OCI-LY7 (cell line): ENCODE data around the gene CLK2. TPM values are rescaled to one million over a fixed set of nuclear protein-coding genes. Genes with fewer than 3 reads are reported as not detected.

Experiments used
- BruUV-seq: library from RNA; stranded (reverse); fragments of 400-500 nt; replicated peaks from 2 replicates; lab custom pipeline; 2021; lab: Mats Ljungman, UMichigan
- CTCF ChIA-PET: fragments of 300-600 bp; sonication (Branson Sonifier 250); formaldehyde crosslinking; loops from one replicate; lab custom pipeline; 2022; ENCODE audit warnings: antibody characterized with exemption; ENCODE audit not compliant: unreplicated experiment; lab: Charles Lee
- POLR2A ChIA-PET: fragments of 300-600 bp; sonication (Branson Sonifier 250); formaldehyde crosslinking; loops from one replicate; lab custom pipeline; 2022; ENCODE audit warnings: antibody characterized with exemption; lab: Charles Lee
- DNase-seq: peaks from one replicate; pipeline ENCODE4 v3.0.0-alpha.2; 2015; ENCODE audit warnings: low spot score
- H2AFZ ChIP-seq: fragments of 200-600 bp; sonication (generic), shearing (Covaris generic); 2 replicates; pipeline ENCODE4 v1.6.1; 2014; ENCODE audit warnings: mild to moderate bottlenecking, antibody characterized with exemption, low read length, moderate library complexity
- H3K27ac ChIP-seq: fragments of 200-600 bp; sonication (generic); 2 replicates; pipeline ENCODE4 v1.5.1; 2014; ENCODE audit warnings: mixed run types, low read depth, mild to moderate bottlenecking, moderate library complexity, low read length, inconsistent platforms; ENCODE audit not compliant: poor library complexity, severe bottlenecking
- H3K36me3 ChIP-seq: fragments of 200-600 bp; sonication (generic); 2 replicates; pipeline ENCODE4 v1.6.1; 2014; ENCODE audit warnings: mild to moderate bottlenecking, antibody characterized with exemption, low read length, moderate library complexity, mixed read lengths; ENCODE audit not compliant: insufficient read depth
- H3K4me1 ChIP-seq: fragments of 200-600 bp; sonication (generic); 2 replicates; pipeline ENCODE4 v1.5.1; 2014; ENCODE audit warnings: mild to moderate bottlenecking, low read length; ENCODE audit not compliant: insufficient read depth, poor library complexity, severe bottlenecking
- H3K4me2 ChIP-seq: fragments of 200-600 bp; sonication (generic); 2 replicates; pipeline ENCODE4 v1.6.1; 2014; ENCODE audit warnings: mild to moderate bottlenecking, low read length
- H3K4me3 ChIP-seq: fragments of 200-600 bp; sonication (generic); 2 replicates; pipeline ENCODE4 v1.5.1; 2014; ENCODE audit warnings: mild to moderate bottlenecking, low read depth, low read length; ENCODE audit not compliant: poor library complexity, severe bottlenecking
- H3K79me2 ChIP-seq: fragments of 200-600 bp; sonication (generic); 2 replicates; pipeline ENCODE4 v1.6.1; 2016; ENCODE audit warnings: low read depth, mild to moderate bottlenecking, low read length, moderate library complexity, mixed read lengths; ENCODE audit not compliant: insufficient read depth
- H3K9me2 ChIP-seq: fragments of 200-600 bp; sonication (generic); 2 replicates; pipeline ENCODE4 v1.6.1; 2016; ENCODE audit warnings: mild to moderate bottlenecking, low read length, mixed read lengths; ENCODE audit not compliant: insufficient read depth
- H3K9me3 ChIP-seq: fragments of 200-600 bp; sonication (generic); 2 replicates; pipeline ENCODE4 v1.6.1; 2014; ENCODE audit warnings: mild to moderate bottlenecking, mixed run types, low read length, mixed read lengths
- H4K20me1 ChIP-seq: fragments of 200-600 bp; sonication (generic); 2 replicates; pipeline ENCODE4 v1.6.1; 2014; ENCODE audit warnings: mild to moderate bottlenecking, antibody characterized with exemption, low read length, moderate library complexity, mixed read lengths; ENCODE audit not compliant: insufficient read depth
- CTCF ChIP-seq: fragments of 200-600 bp; sonication (generic); conservative IDR thresholded peaks from 2 replicates; pipeline ENCODE4 v1.5.1; 2014; ENCODE audit warnings: mild to moderate bottlenecking, antibody characterized with exemption, low read length, moderate library complexity, mixed read lengths
- EZH2phosphoT487 ChIP-seq: fragments of 200-600 bp; sonication (generic); IDR thresholded peaks from 2 replicates; pipeline ENCODE4 v1.6.1; 2018; ENCODE audit warnings: low read depth, borderline replicate concordance, mild to moderate bottlenecking, mixed run types, antibody characterized with exemption, low read length, moderate library complexity, mixed read lengths
- intact Hi-C: fragments of 100-400 bp; cut with micrococcal nuclease; formaldehyde crosslinking; loops from one replicate; pipeline ENCODE4 v1.10.0; 2022; ENCODE audit not compliant: unreplicated experiment
- total RNA-seq, 2 experiments: library from RNA; depleted of rRNA in 1 of 2; stranded (reverse); fragments of >200 nt in 1 of 2; shearing (Covaris generic) in 1 of 2; gene quantifications; 2 replicates each; pipeline ENCODE4 v1.2.3, GENCODE V29; 2014 to 2022

Gene CLK2
- total RNA-seq, 2 experiments from 2014 or later, result 96.7 to 121 TPM

DNA sequence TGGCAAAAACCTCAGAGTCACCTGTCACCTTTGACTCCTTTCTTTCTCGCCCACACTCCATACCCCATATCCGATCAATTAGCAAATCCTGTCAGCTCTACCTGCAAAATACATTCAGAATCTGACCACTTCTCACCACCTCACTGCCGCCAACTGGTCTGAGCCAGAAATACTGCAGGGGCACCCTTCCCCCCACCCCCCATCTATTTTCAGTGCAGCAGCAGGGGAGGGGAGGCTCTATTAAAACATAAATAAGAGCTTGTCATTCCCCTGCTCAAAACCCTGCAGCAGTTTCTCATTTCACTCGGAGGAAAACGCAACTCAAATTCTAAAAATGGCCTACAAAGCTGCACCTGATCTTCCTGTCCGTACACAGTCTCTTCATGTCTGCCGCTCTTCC, 24.1 kb upstream of the CLK2 start:
- H4K20me1 ChIP-seq, result no peaks in the 10 kb centered on the region
- H3K27ac ChIP-seq, result peak overlapping the region; percentile 57
- no TSS peak for BruUV-seq
- TF ChIP-seq EZH2phosphoT487 (no peak), CTCF (peak; percentile 64; the same call in 1 of the 2 replicates)
- peak overlapping the region; percentile 27 for H3K4me3 ChIP-seq
- intact Hi-C loops, result no loop called here
- ChIA-PET CTCF (interaction anchor here (0.6 to 1.0 kb wide), 4 partner anchors 20 to 851 kb away, joined by 3 to 4 read pairs (median 3); partner anchors contain the start of gene HCN3), POLR2A (interaction anchor here (0.7 to 1.3 kb wide), 6 partner anchors 11 to 228 kb away, joined by 3 to 10 read pairs (median 4); partner anchors contain the start of genes CLK2 and FDPS)
- peak overlapping the region; percentile 57 for H2AFZ ChIP-seq
- H3K4me2 ChIP-seq, result peak overlapping the region; percentile 57
- H3K36me3 ChIP-seq, result no peaks in the 10 kb centered on the region
- H3K9me2 ChIP-seq, result no peaks in the 10 kb centered on the region
- peak; percentile 57 for DNase-seq
- no peaks in the 10 kb centered on the region for H3K9me3 ChIP-seq
- no peaks in the 10 kb centered on the region for H3K79me2 ChIP-seq
- peaks cover 17% of the 10 kb centered on the region for H3K4me1 ChIP-seq

DNA sequence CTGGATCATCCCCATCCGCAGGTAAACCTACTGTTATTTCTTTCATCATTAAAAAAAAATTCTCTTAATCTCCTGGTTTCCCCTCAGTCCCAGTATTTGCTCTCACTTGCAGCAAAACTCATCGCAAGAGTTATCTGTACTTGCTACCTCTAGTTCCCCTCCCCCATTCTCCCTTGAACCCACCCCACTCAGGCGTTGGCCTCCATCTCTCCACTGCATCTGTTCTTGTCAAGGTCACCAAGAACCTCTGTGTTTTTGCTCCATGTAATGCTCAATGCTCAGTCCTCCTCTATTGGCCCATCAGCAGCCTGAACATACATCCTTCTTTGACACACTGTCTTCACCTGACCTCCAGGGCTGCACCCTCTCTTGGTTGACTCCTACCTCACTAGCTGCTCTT, 23.4 kb upstream of the CLK2 start:
- H3K27ac ChIP-seq, result peak overlapping the region; percentile 57
- intact Hi-C loops, result no loop called here
- H3K36me3 ChIP-seq, result no peaks in the 10 kb centered on the region
- no peaks in the 10 kb centered on the region for H3K9me2 ChIP-seq
- H3K79me2 ChIP-seq, result no peaks in the 10 kb centered on the region
- no peaks in the 10 kb centered on the region for H3K9me3 ChIP-seq
- ChIA-PET CTCF (no interaction called here), POLR2A (interaction anchor here (1.2 to 1.3 kb wide), 2 partner anchors 11 to 24 kb away, joined by 5 to 10 read pairs; partner anchors contain the start of genes CLK2 and FDPS)
- H3K4me1 ChIP-seq, result peaks cover 17% of the 10 kb centered on the region
- H2AFZ ChIP-seq, result no peak overlapping the region; the same call in 1 of the 2 replicates
- DNase-seq, result no peak
- no peaks in the 10 kb centered on the region for H4K20me1 ChIP-seq
- no peak overlapping the region for H3K4me3 ChIP-seq
- no TSS peak for BruUV-seq
- peak overlapping the region; percentile 57 for H3K4me2 ChIP-seq
- TF ChIP-seq EZH2phosphoT487 (no peak), CTCF (no peak)

- Histone ChIP-seq H3K4me3 (no peak overlapping the region), H3K36me3 (no peaks in the 10 kb centered on the region), H3K4me1 (peaks cover 17% of the 10 kb centered on the region), H3K4me2 (no peak overlapping the region), H3K9me3 (no peaks in the 10 kb centered on the region), H3K9me2 (no peaks in the 10 kb centered on the region), H3K27ac (no peak overlapping the region), H3K79me2 (no peaks in the 10 kb centered on the region), H4K20me1 (no peaks in the 10 kb centered on the region), H2AFZ (no peak overlapping the region)
- no TSS peak for BruUV-seq
- intact Hi-C loops, result no loop called here
- TF ChIP-seq CTCF, result no peak
- no peak for TF ChIP-seq EZH2phosphoT487
- CTCF ChIA-PET, result no interaction called here
- POLR2A ChIA-PET, result no interaction called here
- no peak for DNase-seq
These were observed 22.6 kb upstream of the CLK2 start for GRCh38 chr1:155295942-155296267.
